ENCODE measurements around the gene FADS1.

GRCh38 chr11:61839742-61840141 lies 22.9 kb upstream of the FADS1 start:
- no peak for TF ChIP-seq CTCF (conservative IDR thresholded peaks at IDR 0.05)
- no peak for TF ChIP-seq EZH2 (IDR thresholded peaks at IDR 0.05; ENCODE audit: low read depth)

Measured in PC-9 (cell line).